A549 (cell line): ENCODE measurements around the gene DPEP1. TPM values are rescaled to one million over a fixed set of nuclear protein-coding genes. Genes with fewer than 3 reads are reported as not detected.
A peak's percentile ranks its signal among the peaks of the same experiment; 100 is the strongest.

Source experiments
- ATAC-seq, 2 experiments: fragments of 200-7000 bp in 1 of 2; fragments of >200 bp in 1 of 2; cut with Nextera tagmentation in 1 of 2; cut with Tn5 transposase in 1 of 2; 3 replicates each; pipeline versions ENCODE4 v1.8.0 to v1.9.1; 2018 to 2020; ENCODE audit warnings: mild to moderate bottlenecking in 1 of 2, moderate library complexity in 1 of 2
- CTCF ChIA-PET: fragments of 300-600 bp; sonication (Branson Sonifier 250); formaldehyde crosslinking; extraction: SDS; loops from one replicate; lab custom pipeline; 2021; ENCODE audit warnings: antibody characterized with exemption, inconsistent platforms; lab: Yijun Ruan, JAX
- POLR2A ChIA-PET: fragments of 350-600 bp; formaldehyde crosslinking; extraction: SDS; loops from one replicate; lab custom pipeline; 2021; ENCODE audit warnings: antibody characterized with exemption, inconsistent platforms; lab: Yijun Ruan, JAX
- DNase-seq, 2 experiments: peaks; one replicate each; pipeline versions ENCODE4 v3.0.0 to v3.0.0-alpha.2; 2011 to 2016; ENCODE audit warnings: low read depth in 1 of 2, low spot score in 1 of 2
- FAIRE-seq: peaks from 2 replicates; lab custom pipeline; 2011; peaks lifted over from hg19 to GRCh38; lab: Jason Lieb, UNC
- H3K27ac ChIP-seq, 2 experiments: fragments of >200 bp; sonication (Bioruptor Twin); formaldehyde crosslinking; 3 replicates each; pipeline ENCODE4 v1.5.1; 2016 to 2017
- H3K4me1 ChIP-seq: fragments of >200 bp; sonication (Bioruptor Twin); formaldehyde crosslinking; 3 replicates; pipeline ENCODE4 v1.6.1; 2016
- H3K4me2 ChIP-seq: fragments of >200 bp; sonication (Bioruptor Twin); formaldehyde crosslinking; 3 replicates; pipeline ENCODE4 v1.6.1; 2016
- H3K4me3 ChIP-seq: fragments of >200 bp; sonication (Bioruptor Twin); formaldehyde crosslinking; 3 replicates; pipeline ENCODE4 v1.5.1; 2016
- H3K9me3 ChIP-seq: fragments of >200 bp; sonication (Bioruptor Twin); formaldehyde crosslinking; 3 replicates; pipeline ENCODE4 v1.6.1; 2016
- BCL3 ChIP-seq: fragments of >200 bp; sonication (Bioruptor Twin); formaldehyde crosslinking; IDR thresholded peaks from 3 replicates; pipeline ENCODE4 v1.6.1; 2016
- BHLHE40 ChIP-seq: IDR thresholded peaks from 2 replicates; pipeline ENCODE4 v1.6.1; 2012; ENCODE audit warnings: low read depth, low read length, inconsistent platforms
- CBX8 ChIP-seq: fragments of 200-600 bp; sonication (generic); IDR thresholded peaks from 2 replicates; pipeline ENCODE4 v1.6.1; 2016
- CEBPB ChIP-seq, 2 experiments: fragments of >200 bp in 1 of 2; sonication (Bioruptor Twin) in 1 of 2; formaldehyde crosslinking in 1 of 2; IDR thresholded peaks; 2 replicates each; pipeline ENCODE4 v1.6.1; 2012 to 2016
- CHD4 ChIP-seq: fragments of 200-600 bp; sonication (generic); IDR thresholded peaks from 2 replicates; pipeline ENCODE4 v1.6.1; 2016; ENCODE audit warnings: antibody characterized with exemption, mild to moderate bottlenecking, borderline replicate concordance
- CTCF ChIP-seq: fragments of >200 bp; sonication (Bioruptor Twin); formaldehyde crosslinking; IDR thresholded peaks from 3 replicates; pipeline ENCODE4 v1.5.1; 2016
- FOSL2 ChIP-seq, 2 experiments: fragments of 450-650 bp in 1 of 2; fragments of >200 bp in 1 of 2; sonication (Bioruptor Twin) in 1 of 2; formaldehyde crosslinking; IDR thresholded peaks; 2 replicates each; pipeline versions ENCODE4 v1.5.0 to v1.6.1; 2016 to 2020; ENCODE audit warnings: mild to moderate bottlenecking in 1 of 2, moderate library complexity in 1 of 2
- HDAC2 ChIP-seq: fragments of 200-600 bp; sonication (generic); IDR thresholded peaks from 2 replicates; pipeline ENCODE4 v1.6.1; 2016
- HEYL ChIP-seq: fragments of 250-450 bp; sonication (Bioruptor Pico); IDR thresholded peaks from 2 replicates; pipeline ENCODE4 v1.8.0; 2021; ENCODE audit warnings: mild to moderate bottlenecking, moderate library complexity
- HOXB13 ChIP-seq: fragments of 250-450 bp; sonication (Bioruptor Pico); IDR thresholded peaks from 2 replicates; pipeline ENCODE4 v1.5.0; 2020; ENCODE audit warnings: low read depth, mild to moderate bottlenecking, moderate library complexity
- JUNB ChIP-seq: fragments of >200 bp; sonication (Bioruptor Twin); formaldehyde crosslinking; IDR thresholded peaks from 2 replicates; pipeline ENCODE4 v1.6.1; 2016
- MAFK ChIP-seq: fragments of 450-650 bp; IDR thresholded peaks from 2 replicates; pipeline ENCODE4 v1.6.1; 2014; ENCODE audit not compliant: partially characterized antibody
- MAZ ChIP-seq: fragments of 150-350 bp; IDR thresholded peaks from 2 replicates; pipeline ENCODE4 v1.6.1; 2014; ENCODE audit warnings: antibody characterized with exemption, low read depth, low read length, borderline replicate concordance
- MYC ChIP-seq: IDR thresholded peaks from 2 replicates; pipeline ENCODE4 v1.6.1; 2012; ENCODE audit warnings: mild to moderate bottlenecking, inconsistent platforms, low read length, improper control_type of control experiment, borderline replicate concordance
- NFE2L2 ChIP-seq: fragments of 150-350 bp; conservative IDR thresholded peaks from 2 replicates; pipeline ENCODE4 v1.6.1; 2014; ENCODE audit warnings: low read length
- NPAS2 ChIP-seq: fragments of 250-450 bp; sonication (Bioruptor Pico); IDR thresholded peaks from 2 replicates; pipeline ENCODE4 v1.8.0; 2022; ENCODE audit warnings: mild to moderate bottlenecking, moderate library complexity, borderline replicate concordance
- NR3C1 ChIP-seq: fragments of >200 bp; sonication (Bioruptor Twin); formaldehyde crosslinking; IDR thresholded peaks from 3 replicates; pipeline ENCODE4 v1.6.1; 2017
- PBX3 ChIP-seq: IDR thresholded peaks from 2 replicates; pipeline ENCODE4 v1.6.1; 2012
- POLR2AphosphoS2 ChIP-seq: conservative IDR thresholded peaks from 2 replicates; pipeline ENCODE4 v1.6.1; 2012; ENCODE audit warnings: low read length, improper control_type of control experiment, inconsistent platforms
- RFX5 ChIP-seq: fragments of 450-650 bp; IDR thresholded peaks from 2 replicates; pipeline ENCODE4 v1.7.1; 2014; ENCODE audit warnings: antibody characterized with exemption, mild to moderate bottlenecking, moderate library complexity
- RNF2 ChIP-seq: fragments of 200-600 bp; sonication (generic); IDR thresholded peaks from 2 replicates; pipeline ENCODE4 v1.6.1; 2016; ENCODE audit warnings: low read depth, mild to moderate bottlenecking, antibody characterized with exemption, moderate library complexity, borderline replicate concordance
- SREBF2 ChIP-seq: fragments of 450-650 bp; IDR thresholded peaks from 2 replicates; pipeline ENCODE4 v1.6.1; 2014; ENCODE audit warnings: mild to moderate bottlenecking, moderate library complexity
- USF2 ChIP-seq: fragments of 450-650 bp; IDR thresholded peaks from 2 replicates; pipeline ENCODE4 v1.6.1; 2014; ENCODE audit warnings: antibody characterized with exemption
- ZC3H11A ChIP-seq: fragments of 450-650 bp; IDR thresholded peaks from 2 replicates; pipeline ENCODE4 v1.6.1; 2014; ENCODE audit warnings: antibody characterized with exemption, mild to moderate bottlenecking
- ZSCAN20 ChIP-seq: fragments of 250-450 bp; sonication (Bioruptor Pico); IDR thresholded peaks from 2 replicates; pipeline ENCODE4 v1.8.0; 2022; ENCODE audit warnings: mild to moderate bottlenecking, moderate library complexity
- whole genome bisulfite sequencing: methylation state at CpG from one replicate; pipeline ENCODE4 v1.1.6; 2017; ENCODE audit errors: missing lambda C conversion rate; 5-methylcytosine and 5-hydroxymethylcytosine counted together
- polyA plus RNA-seq, 4 experiments: library from polyadenylated mRNA; depleted of rRNA in 3 of 4; stranded (reverse); fragments of >200 nt; fragmentation: RNase III in 1 of 4; extraction: RNeasy Plus Mini Kit Qiagen cat#74134 plus additional on column Dnase treatment in 1 of 4; gene quantifications; 2 replicates in 3 of 4; 3 replicates in 1 of 4; pipeline ENCODE4 v1.2.3, GENCODE V29; 2011 to 2017

Gene DPEP1
- polyA plus RNA-seq, 2 of the 4 experiments (the other 2 are of a cell fraction), result 1.3 to 1.5 TPM

GRCh38 chr16:89599902-89600301 lies 13.5 kb upstream of the DPEP1 start:
- FAIRE-seq, result no peak
- Histone ChIP-seq H3K4me3 (no peak overlapping the region), H3K4me1 (peaks cover 30% of the 10 kb centered on the region), H3K27ac (peak overlapping the region in 1 of 2 experiments; percentile 69; a peak in 3 of 6 replicates), H3K9me3 (no peaks in the 10 kb centered on the region), H3K4me2 (0 out of 3 replicates have a peak overlapping the region, but pooled peaks have one; percentile 21)
- no peak for DNase-seq
- TF ChIP-seq USF2, result no peak
- TF ChIP-seq MAFK, result no peak
- TF ChIP-seq PBX3, result no peak
- TF ChIP-seq CHD4, result no peak
- TF ChIP-seq POLR2AphosphoS2, result no peak
- TF ChIP-seq FOSL2 (IDR thresholded peaks at IDR 0.05), result no peak
- no peak for TF ChIP-seq FOSL2 (CRISPR knock-in tag; IDR thresholded peaks at IDR 0.05)
- no peak for TF ChIP-seq HDAC2
- TF ChIP-seq NPAS2 (CRISPR knock-in tag), result no peak
- TF ChIP-seq SREBF2, result no peak
- TF ChIP-seq RFX5, result no peak
- no peak for TF ChIP-seq HEYL (CRISPR knock-in tag)
- TF ChIP-seq CTCF, result no peak
- no peak for TF ChIP-seq JUNB
- no peak for TF ChIP-seq CBX8
- CTCF ChIA-PET, result interaction anchor here (0.5 to 4.2 kb wide), 21 partner anchors 9 to 108 kb away, joined by 3 to 49 read pairs (median 5); partner anchors contain the start of genes CPNE7 and DPEP1
- WGBS, result 92% methylated on average over 9 of the region's 10 CpGs
- POLR2A ChIA-PET, result no interaction called here
- peak in 1 of 2 experiments; percentile 5; a peak in 3 of 6 replicates for ATAC-seq

GRCh38 chr16:89600427-89600826 lies 13.0 kb upstream of the DPEP1 start:
- CTCF ChIA-PET, result interaction anchor here (0.5 to 4.2 kb wide), 17 partner anchors 9 to 261 kb away, joined by 3 to 49 read pairs (median 5); partner anchors contain the start of genes CPNE7 and DPEP1
- H3K4me1 ChIP-seq, result peaks cover 30% of the 10 kb centered on the region
- H3K4me2 ChIP-seq, result no peak overlapping the region
- ATAC-seq (peak; percentile 2 to 4; a peak in 1 of 6 replicates), FAIRE-seq (no peak), DNase-seq (no peak)
- H3K9me3 ChIP-seq, result no peaks in the 10 kb centered on the region
- 88% methylated on average over 10 of the region's 12 CpGs for WGBS
- POLR2A ChIA-PET, result no interaction called here
- no peak overlapping the region for H3K4me3 ChIP-seq
- H3K27ac ChIP-seq, result peak overlapping the region in 1 of 2 experiments; percentile 69; a peak in 3 of 6 replicates
- no peak for TF ChIP-seq NPAS2 (CRISPR knock-in tag)
- TF ChIP-seq MYC, result no peak
- TF ChIP-seq BHLHE40, result no peak
- no peak for TF ChIP-seq NR3C1
- TF ChIP-seq RNF2, result no peak
- TF ChIP-seq CEBPB (IDR thresholded peaks at IDR 0.05), result no peak
- no peak for TF ChIP-seq POLR2AphosphoS2
- TF ChIP-seq BCL3, result no peak
- TF ChIP-seq PBX3, result no peak
- no peak for TF ChIP-seq JUNB
- no peak for TF ChIP-seq RFX5
- TF ChIP-seq HOXB13, result no peak
- TF ChIP-seq MAZ, result no peak
- no peak for TF ChIP-seq NFE2L2
- no peak for TF ChIP-seq ZC3H11A
- no peak for TF ChIP-seq ZSCAN20 (CRISPR knock-in tag)
